Measurements from ENCODE around the gene ZNF565. TPM values are rescaled to one million over a fixed set of nuclear protein-coding genes. Genes with fewer than 3 reads are reported as not detected.
A peak's percentile ranks its signal among the peaks of the same experiment; 100 is the strongest.

The ZNF565 gene
- total RNA-seq, 2 donors from 2014 or later = 1.9 to 6.6 TPM

- Histone ChIP-seq H3K4me3 (no peak overlapping the region), H3K9me3 (peaks cover 2% of the 10 kb centered on the region), H3K4me1 (ENCODE audit: control insufficient read depth in 1 of 2, low read depth in 2 of 2) (peaks cover 7 to 24% of the 10 kb centered on the region in 2 donors), H3K27me3 (replicated peaks; ENCODE audit: insufficient read depth) (no peaks in the 10 kb centered on the region), H3K27ac (peak overlapping the region in 1 of 2 donors; percentile 24), H3K36me3 (peaks cover 39% of the 10 kb centered on the region)
- DNase-seq (ENCODE audit: low spot score) = no peak
- TF ChIP-seq, protein P1, sequence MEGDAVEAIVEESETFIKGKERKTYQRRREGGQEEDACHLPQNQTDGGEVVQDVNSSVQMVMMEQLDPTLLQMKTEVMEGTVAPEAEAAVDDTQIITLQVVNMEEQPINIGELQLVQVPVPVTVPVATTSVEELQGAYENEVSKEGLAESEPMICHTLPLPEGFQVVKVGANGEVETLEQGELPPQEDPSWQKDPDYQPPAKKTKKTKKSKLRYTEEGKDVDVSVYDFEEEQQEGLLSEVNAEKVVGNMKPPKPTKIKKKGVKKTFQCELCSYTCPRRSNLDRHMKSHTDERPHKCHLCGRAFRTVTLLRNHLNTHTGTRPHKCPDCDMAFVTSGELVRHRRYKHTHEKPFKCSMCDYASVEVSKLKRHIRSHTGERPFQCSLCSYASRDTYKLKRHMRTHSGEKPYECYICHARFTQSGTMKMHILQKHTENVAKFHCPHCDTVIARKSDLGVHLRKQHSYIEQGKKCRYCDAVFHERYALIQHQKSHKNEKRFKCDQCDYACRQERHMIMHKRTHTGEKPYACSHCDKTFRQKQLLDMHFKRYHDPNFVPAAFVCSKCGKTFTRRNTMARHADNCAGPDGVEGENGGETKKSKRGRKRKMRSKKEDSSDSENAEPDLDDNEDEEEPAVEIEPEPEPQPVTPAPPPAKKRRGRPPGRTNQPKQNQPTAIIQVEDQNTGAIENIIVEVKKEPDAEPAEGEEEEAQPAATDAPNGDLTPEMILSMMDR (IDR thresholded peaks at IDR 0.05) = no peak
- no peak for ATAC-seq (ENCODE audit: insufficient number of reproducible peaks, low FRiP score, low read depth)
Measured at GRCh38 chr19:36225219-36225892, 10.9 kb upstream of the ZNF565 start.

DNA sequence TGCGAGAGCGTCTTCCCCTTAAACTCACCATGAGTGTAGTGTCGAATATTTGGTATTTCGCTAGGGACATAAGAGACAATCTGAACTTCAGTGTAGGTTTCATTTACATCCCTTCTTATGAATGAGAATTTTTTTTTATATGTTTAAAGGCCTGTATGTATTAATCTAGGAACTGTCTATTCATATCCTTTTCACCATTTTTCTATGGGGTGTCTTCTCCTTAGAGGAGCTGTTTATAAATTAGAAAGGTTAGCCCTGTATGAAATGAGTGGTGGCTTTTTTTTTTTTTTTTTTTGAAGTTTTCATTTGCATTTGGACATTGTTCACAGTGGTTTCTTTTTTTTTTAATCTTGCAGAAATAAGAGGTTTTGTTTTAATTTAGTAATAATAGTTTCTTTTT, 8.0 kb upstream of the ZNF565 start:
- H3K27me3 ChIP-seq (replicated peaks; ENCODE audit: insufficient read depth) = no peaks in the 10 kb centered on the region
- H3K27ac ChIP-seq = no peak overlapping the region
- H3K9me3 ChIP-seq = no peaks in the 10 kb centered on the region
- ATAC-seq (ENCODE audit: insufficient number of reproducible peaks, low FRiP score, low read depth) (no peak), DNase-seq (ENCODE audit: low spot score) (no peak)
- H3K4me3 ChIP-seq = no peak overlapping the region
- peaks cover 7 to 24% of the 10 kb centered on the region in 2 donors for H3K4me1 ChIP-seq (ENCODE audit: control insufficient read depth in 1 of 2, low read depth in 2 of 2)
- peaks cover 14% of the 10 kb centered on the region for H3K36me3 ChIP-seq
- TF ChIP-seq, protein P1 (IDR thresholded peaks at IDR 0.05) = no peak

- no peak overlapping the region for H3K27ac ChIP-seq
Measured at GRCh38 chr19:36221474-36221873, 7.0 kb upstream of the ZNF565 start.

GRCh38 chr19:36215276-36216123, 1.0 kb upstream of the ZNF565 start:
- peaks cover 13 to 22% of the 10 kb centered on the region in 2 donors for H3K4me1 ChIP-seq (ENCODE audit: control insufficient read depth in 1 of 2, low read depth in 2 of 2)
- peak overlapping the region; percentile 99 for H3K4me3 ChIP-seq
- ATAC-seq (ENCODE audit: insufficient number of reproducible peaks, low FRiP score, low read depth) = no peak
- no peak for DNase-seq (ENCODE audit: low spot score)
- TF ChIP-seq, protein P1 (IDR thresholded peaks at IDR 0.05) = no peak
- H3K27ac ChIP-seq = peak overlapping the region; percentile 95 to 99
- H3K27me3 ChIP-seq (replicated peaks; ENCODE audit: insufficient read depth) = no peaks in the 10 kb centered on the region
- H3K36me3 ChIP-seq = no peaks in the 10 kb centered on the region
- H3K9me3 ChIP-seq = no peaks in the 10 kb centered on the region

More at GRCh38 chr19:36221474-36221873, 7.0 kb upstream of the ZNF565 start:
- ATAC-seq (ENCODE audit: insufficient number of reproducible peaks, low FRiP score, low read depth) = no peak
- DNase-seq (ENCODE audit: low spot score) = no peak
- TF ChIP-seq, protein P1 (IDR thresholded peaks at IDR 0.05) = no peak
- no peaks in the 10 kb centered on the region for H3K9me3 ChIP-seq
- no peaks in the 10 kb centered on the region for H3K27me3 ChIP-seq (replicated peaks; ENCODE audit: insufficient read depth)
- peaks cover 8 to 32% of the 10 kb centered on the region in 2 donors for H3K4me1 ChIP-seq (ENCODE audit: control insufficient read depth in 1 of 2, low read depth in 2 of 2)
- no peak overlapping the region for H3K4me3 ChIP-seq
- H3K36me3 ChIP-seq = peaks cover 6% of the 10 kb centered on the region

DNA sequence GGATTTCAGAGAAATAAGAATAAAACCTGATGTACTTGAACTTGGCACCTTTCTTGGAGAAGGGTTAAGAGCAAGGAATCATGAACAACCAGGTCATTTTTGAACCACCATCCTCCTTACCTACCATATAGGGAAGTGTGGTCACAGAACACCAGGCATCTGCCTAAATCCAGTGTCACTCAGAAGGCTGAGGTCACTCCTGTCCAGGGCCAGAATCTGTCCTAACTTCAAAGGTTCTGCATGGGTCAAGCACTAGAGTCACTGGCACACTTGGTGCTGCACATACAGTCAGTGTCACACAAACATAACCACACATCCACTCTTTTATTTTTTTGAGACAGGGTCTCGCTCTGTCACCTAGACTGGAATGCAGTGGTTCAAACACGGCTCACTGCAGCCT, 1.6 kb downstream of the ZNF565 start:
- DNase-seq (ENCODE audit: low spot score) (no peak), ATAC-seq (ENCODE audit: insufficient number of reproducible peaks, low FRiP score, low read depth) (no peak)
- TF ChIP-seq, protein P1 (IDR thresholded peaks at IDR 0.05) = no peak
- Histone ChIP-seq H3K4me1 (ENCODE audit: control insufficient read depth in 1 of 2, low read depth in 2 of 2) (peaks cover 13 to 22% of the 10 kb centered on the region in 2 donors), H3K4me3 (no peak overlapping the region), H3K9me3 (no peaks in the 10 kb centered on the region), H3K27me3 (replicated peaks; ENCODE audit: insufficient read depth) (no peaks in the 10 kb centered on the region), H3K27ac (no peak overlapping the region), H3K36me3 (no peaks in the 10 kb centered on the region)

Data from thoracic aorta (tissue), 2 donors.